B cell (primary cell): Measurements from ENCODE around the gene ANKRD24. TPM values are rescaled to one million over a fixed set of nuclear protein-coding genes. Genes with fewer than 3 reads are reported as not detected.

ENCODE experiments used
- ATAC-seq: fragments of 200-7000 bp; cut with Tn5 transposase; one replicate; pipeline ENCODE4 v1.10.0; 2021; ENCODE audit warnings: low read depth, mild to moderate bottlenecking, moderate number of reproducible peaks, moderate library complexity
- CTCF ChIA-PET: fragments of 350-600 bp; sonication (Branson Sonifier 250); formaldehyde crosslinking; loops from one replicate; lab custom pipeline; 2021; ENCODE audit warnings: antibody characterized with exemption, inconsistent platforms; lab: Charles Lee
- POLR2A ChIA-PET: fragments of 350-600 bp; sonication (Branson Sonifier 250); formaldehyde crosslinking; loops from one replicate; lab custom pipeline; 2021; ENCODE audit warnings: antibody characterized with exemption; lab: Charles Lee
- DNase-seq: peaks from one replicate; pipeline ENCODE4 v3.0.0; 2013
- H2AFZ ChIP-seq: 2 replicates; pipeline ENCODE4 v1.6.1; 2012; ENCODE audit warnings: mild to moderate bottlenecking, low read depth, low read length; ENCODE audit not compliant: insufficient read depth, poor library complexity, severe bottlenecking
- H3K27ac ChIP-seq, 2 donors: 1 replicate in 1 of 2; 2 replicates in 1 of 2; pipeline ENCODE4 v1.5.1; 2012 to 2013; ENCODE audit warnings: low read length in 2 of 2, mild to moderate bottlenecking in 2 of 2, moderate library complexity in 1 of 2
- H3K27me3 ChIP-seq, 4 experiments: fragments of 200-600 bp in 1 of 4; sonication (generic) in 1 of 4; replicated peaks in 1 of 4; 1 replicate in 2 of 4; 2 replicates in 2 of 4; pipeline versions ENCODE4 v1.6.1 to v1.7.0; 2013 to 2016; ENCODE audit warnings: low read length in 3 of 4, mild to moderate bottlenecking in 2 of 4, mixed read lengths in 1 of 4, moderate library complexity in 1 of 4; ENCODE audit not compliant: insufficient read depth in 4 of 4, control insufficient read depth in 3 of 4; ENCODE audit errors: control extremely low read depth in 1 of 4
- H3K36me3 ChIP-seq, 2 experiments: replicated peaks in 1 of 2; 1 replicate in 1 of 2; 2 replicates in 1 of 2; pipeline versions ENCODE4 v1.6.1 to v1.7.1; 2013; ENCODE audit warnings: low read length in 1 of 2; ENCODE audit not compliant: insufficient read depth in 2 of 2, control insufficient read depth in 1 of 2; ENCODE audit errors: control extremely low read depth in 1 of 2, extremely low read depth in 1 of 2
- H3K4me1 ChIP-seq, 2 donors: fragments of 200-600 bp in 1 of 2; sonication (generic) in 1 of 2; 1 replicate in 1 of 2; 2 replicates in 1 of 2; pipeline versions ENCODE4 v1.5.1 to v1.6.1; 2013 to 2017; ENCODE audit warnings: low read length in 2 of 2; ENCODE audit not compliant: control insufficient read depth in 2 of 2, insufficient read depth in 2 of 2
- H3K4me2 ChIP-seq: replicated peaks from 2 replicates; pipeline ENCODE3; 2012; ENCODE audit warnings: mild to moderate bottlenecking, low read depth, low read length; ENCODE audit not compliant: poor library complexity, severe bottlenecking
- H3K4me3 ChIP-seq, 5 experiments: fragments of 200-600 bp in 1 of 5; sonication (generic) in 1 of 5; 1 replicate in 3 of 5; 2 replicates in 2 of 5; pipeline versions ENCODE4 v1.5.1 to v1.7.0; 2011 to 2016; ENCODE audit warnings: low read length in 4 of 5, mild to moderate bottlenecking in 4 of 5, low read depth in 2 of 5, control low read depth in 1 of 5, moderate library complexity in 1 of 5; ENCODE audit not compliant: insufficient read depth in 1 of 5; ENCODE audit errors: control extremely low read depth in 1 of 5, extremely low read depth in 1 of 5
- H3K79me2 ChIP-seq: fragments of 200-600 bp; sonication (generic); one replicate; pipeline ENCODE4 v1.6.0; 2016; ENCODE audit warnings: low read length; ENCODE audit not compliant: control insufficient read depth, insufficient read depth
- H3K9ac ChIP-seq: fragments of 200-600 bp; sonication (generic); 2 replicates; pipeline ENCODE4 v1.6.1; 2017; ENCODE audit warnings: mild to moderate bottlenecking, low read length, moderate library complexity
- H3K9me3 ChIP-seq, 3 donors: one replicate each; pipeline versions ENCODE4 v1.6.1 to v1.7.1; 2013; ENCODE audit warnings: low read length in 2 of 3; ENCODE audit not compliant: control insufficient read depth in 2 of 3, insufficient read depth in 1 of 3; ENCODE audit errors: control extremely low read depth in 1 of 3
- H4K20me1 ChIP-seq: 2 replicates; pipeline ENCODE4 v1.6.0; 2012; ENCODE audit warnings: mild to moderate bottlenecking, low read length; ENCODE audit not compliant: insufficient read depth, control insufficient read depth, poor library complexity, severe bottlenecking
- H3K27ac Mint-ChIP-seq: one replicate; pipeline ENCODE4 v1.8.0; 2021; ENCODE audit warnings: mixed read lengths
- H3K27me3 Mint-ChIP-seq: one replicate; pipeline ENCODE4 v1.8.0; 2021; ENCODE audit warnings: mixed read lengths
- H3K4me1 Mint-ChIP-seq: one replicate; pipeline ENCODE4 v1.8.0; 2021; ENCODE audit warnings: mixed read lengths
- H3K4me3 Mint-ChIP-seq: one replicate; pipeline ENCODE4 v1.8.0; 2021; ENCODE audit warnings: mixed read lengths
- H3K9me3 Mint-ChIP-seq: one replicate; pipeline ENCODE4 v1.8.0; 2022; ENCODE audit warnings: mixed read lengths; ENCODE audit not compliant: insufficient read depth
- EZH2 ChIP-seq: IDR thresholded peaks from 2 replicates; pipeline ENCODE4 v1.6.1; 2012; ENCODE audit warnings: borderline replicate concordance, low read depth, mild to moderate bottlenecking, moderate library complexity, low read length; ENCODE audit not compliant: insufficient read depth, poor library complexity, severe bottlenecking
- WGBS: methylation state at CpG from one replicate; pipeline ENCODE4 v1.1.5; 2013; ENCODE audit warnings: missing lambda C conversion rate; ENCODE audit not compliant: insufficient coverage; 5-methylcytosine and 5-hydroxymethylcytosine counted together
- intact Hi-C: fragments of 100-400 bp; cut with micrococcal nuclease; formaldehyde crosslinking; loops from one replicate; pipeline ENCODE4 v1.10.0; 2022
- polyA plus RNA-seq: library from polyadenylated mRNA; depleted of rRNA; stranded (reverse); fragments of >200 nt; gene quantifications from 2 replicates; pipeline ENCODE4 v1.2.3, GENCODE V29; 2012
- total RNA-seq, 2 donors: library from RNA; stranded (reverse); fragments of 120-200 nt in 1 of 2; gene quantifications; 1 replicate in 1 of 2; 2 replicates in 1 of 2; pipeline versions ENCODE4 v1.2.3 to v1.2.4, GENCODE V29; 2013 to 2022
- TF ChIP-seq, protein P1 (sequence below): fragments of 200-600 bp; IDR thresholded peaks from one replicate; pipeline ENCODE4 v1.8.0; 2022; ENCODE audit warnings: antibody characterized with exemption, mild to moderate bottlenecking

ANKRD24 gene
- total and polyA plus RNA-seq, 2 donors (not counting 1 experiment from before 2014, with no cell fraction given) = 0.37 to 1.5 TPM

DNA sequence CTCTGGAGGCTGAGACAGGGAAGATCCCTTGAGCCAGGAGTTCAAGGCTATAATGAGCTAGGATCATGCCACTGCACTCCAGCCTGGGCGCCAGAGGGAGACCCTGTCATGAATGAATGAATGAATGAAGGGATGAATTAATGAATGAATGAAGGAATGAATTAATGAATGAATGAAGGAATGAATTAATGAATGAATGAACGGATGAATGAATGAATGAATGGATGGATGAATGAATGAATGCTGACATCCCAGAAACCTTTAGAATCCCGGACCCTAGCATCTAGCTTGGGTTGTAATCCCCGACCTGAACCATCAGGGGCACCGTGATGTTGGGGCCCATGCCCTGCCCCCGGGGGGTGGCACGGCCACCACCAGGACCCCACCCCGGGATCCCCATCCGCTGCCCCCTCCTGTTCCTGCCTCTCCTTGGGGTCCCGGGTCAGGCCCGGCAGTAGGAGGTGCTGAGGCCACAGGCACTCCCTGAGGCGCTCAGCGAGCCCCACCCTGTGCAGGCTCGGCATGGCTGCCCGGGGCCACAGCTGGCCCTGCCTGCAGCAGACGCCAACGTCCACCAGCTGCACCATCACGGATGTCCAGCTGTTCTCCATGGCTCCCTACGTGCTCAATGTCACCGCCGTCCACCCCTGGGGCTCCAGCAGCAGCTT is 50.3 kb downstream of the ANKRD24 start:
- intact Hi-C loops = no loop called here
- H3K27me3 Mint-ChIP-seq = no peaks in the 10 kb centered on the region
- peak overlapping the region; percentile 19 for H2AFZ ChIP-seq
- no peak overlapping the region for H3K4me3 Mint-ChIP-seq
- TF ChIP-seq EZH2 = no peak
- TF ChIP-seq, protein P1, sequence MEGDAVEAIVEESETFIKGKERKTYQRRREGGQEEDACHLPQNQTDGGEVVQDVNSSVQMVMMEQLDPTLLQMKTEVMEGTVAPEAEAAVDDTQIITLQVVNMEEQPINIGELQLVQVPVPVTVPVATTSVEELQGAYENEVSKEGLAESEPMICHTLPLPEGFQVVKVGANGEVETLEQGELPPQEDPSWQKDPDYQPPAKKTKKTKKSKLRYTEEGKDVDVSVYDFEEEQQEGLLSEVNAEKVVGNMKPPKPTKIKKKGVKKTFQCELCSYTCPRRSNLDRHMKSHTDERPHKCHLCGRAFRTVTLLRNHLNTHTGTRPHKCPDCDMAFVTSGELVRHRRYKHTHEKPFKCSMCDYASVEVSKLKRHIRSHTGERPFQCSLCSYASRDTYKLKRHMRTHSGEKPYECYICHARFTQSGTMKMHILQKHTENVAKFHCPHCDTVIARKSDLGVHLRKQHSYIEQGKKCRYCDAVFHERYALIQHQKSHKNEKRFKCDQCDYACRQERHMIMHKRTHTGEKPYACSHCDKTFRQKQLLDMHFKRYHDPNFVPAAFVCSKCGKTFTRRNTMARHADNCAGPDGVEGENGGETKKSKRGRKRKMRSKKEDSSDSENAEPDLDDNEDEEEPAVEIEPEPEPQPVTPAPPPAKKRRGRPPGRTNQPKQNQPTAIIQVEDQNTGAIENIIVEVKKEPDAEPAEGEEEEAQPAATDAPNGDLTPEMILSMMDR = no peak
- H3K9me3 ChIP-seq = no peaks in the 10 kb centered on the region
- peak overlapping the region; percentile 44 for H3K4me2 ChIP-seq
- H3K9ac ChIP-seq = no peak overlapping the region
- ChIA-PET CTCF (interaction anchor here (0.7 to 2.0 kb wide), 4 partner anchors 11 to 403 kb away, joined by 3 to 7 read pairs (median 4); partner anchors contain the start of gene YJU2), POLR2A (interaction anchor here (0.7 to 1.2 kb wide), 5 partner anchors 14 to 254 kb away, joined by 3 to 8 read pairs (median 5); partner anchors contain the start of gene YJU2)
- H3K79me2 ChIP-seq = peaks cover 5% of the 10 kb centered on the region
- ATAC-seq (no peak), DNase-seq (no peak)
- peaks cover 5% of the 10 kb centered on the region for H3K4me1 Mint-ChIP-seq
- WGBS = 61% methylated on average over 20 of the region's 21 CpGs
- H3K27ac ChIP-seq = no peak overlapping the region
- no peaks in the 10 kb centered on the region for H3K27me3 ChIP-seq
- H3K4me3 ChIP-seq = no peak overlapping the region
- no peaks in the 10 kb centered on the region for H3K36me3 ChIP-seq
- no peaks in the 10 kb centered on the region for H3K9me3 Mint-ChIP-seq
- no peaks in the 10 kb centered on the region for H4K20me1 ChIP-seq
- peaks cover 25 to 31% of the 10 kb centered on the region in 2 donors for H3K4me1 ChIP-seq
- no peak overlapping the region for H3K27ac Mint-ChIP-seq

DNA sequence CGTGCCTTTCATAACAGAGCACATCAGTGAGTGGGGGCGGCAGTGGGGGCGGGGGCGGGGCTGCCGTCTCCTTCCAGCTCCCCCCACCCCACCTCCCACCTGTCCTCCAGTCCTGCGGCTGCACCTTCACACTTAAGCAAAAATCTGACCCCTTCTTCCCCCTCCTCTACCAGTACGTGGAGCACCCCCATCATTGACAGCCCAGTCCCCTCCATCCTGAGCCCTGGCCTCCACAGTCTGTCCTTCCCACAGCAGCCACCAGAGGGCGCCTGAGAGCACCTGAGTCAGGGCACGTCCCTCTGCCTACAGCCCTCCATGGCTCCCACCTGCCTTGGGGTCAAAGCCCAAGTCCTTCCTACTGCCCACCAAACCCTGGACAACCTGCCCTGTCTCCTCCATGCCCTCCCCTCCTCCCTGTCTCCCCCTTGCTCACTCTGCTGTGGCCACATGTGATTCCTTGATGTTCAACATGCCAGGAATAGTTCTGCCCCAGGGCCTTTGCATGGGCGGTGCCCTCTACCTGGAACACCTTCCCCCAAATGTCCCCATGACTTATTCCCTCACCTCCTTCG is 50.9 kb downstream of the ANKRD24 start:
- Histone ChIP-seq H3K27ac (no peak overlapping the region), H3K4me2 (peak overlapping the region; percentile 44), H3K9ac (no peak overlapping the region), H3K4me1 (peaks cover 19 to 25% of the 10 kb centered on the region in 2 donors), H3K36me3 (no peaks in the 10 kb centered on the region), H3K4me3 (no peak overlapping the region), H3K79me2 (peaks cover 5% of the 10 kb centered on the region), H2AFZ (peak overlapping the region; percentile 19), H4K20me1 (no peaks in the 10 kb centered on the region), H3K9me3 (no peaks in the 10 kb centered on the region), H3K27me3 (no peaks in the 10 kb centered on the region)
- no peak for ATAC-seq
- intact Hi-C loops = no loop called here
- Mint-ChIP-seq H3K4me1 (peaks cover 5% of the 10 kb centered on the region), H3K27ac (peak overlapping the region; percentile 46), H3K27me3 (no peaks in the 10 kb centered on the region), H3K4me3 (no peak overlapping the region), H3K9me3 (no peaks in the 10 kb centered on the region)
- ChIA-PET CTCF (interaction anchor here (1.6 to 1.7 kb wide), 3 partner anchors 10 to 411 kb away, joined by 4 to 5 read pairs (median 5); no protein-coding TSS in a partner anchor), POLR2A (interaction anchor here (0.9 to 1.2 kb wide), 3 partner anchors 13 to 471 kb away, joined by 3 to 8 read pairs (median 3); partner anchors contain the start of genes MRPL54 and YJU2)
- DNase-seq = peak; percentile 71
- WGBS = 48% methylated on average over 9 of the region's 11 CpGs
- TF ChIP-seq EZH2 = no peak
- TF ChIP-seq, protein P1 = peak; percentile 72
